ENCODE data around the gene ATP2A3.

Gene ATP2A3

DNA sequence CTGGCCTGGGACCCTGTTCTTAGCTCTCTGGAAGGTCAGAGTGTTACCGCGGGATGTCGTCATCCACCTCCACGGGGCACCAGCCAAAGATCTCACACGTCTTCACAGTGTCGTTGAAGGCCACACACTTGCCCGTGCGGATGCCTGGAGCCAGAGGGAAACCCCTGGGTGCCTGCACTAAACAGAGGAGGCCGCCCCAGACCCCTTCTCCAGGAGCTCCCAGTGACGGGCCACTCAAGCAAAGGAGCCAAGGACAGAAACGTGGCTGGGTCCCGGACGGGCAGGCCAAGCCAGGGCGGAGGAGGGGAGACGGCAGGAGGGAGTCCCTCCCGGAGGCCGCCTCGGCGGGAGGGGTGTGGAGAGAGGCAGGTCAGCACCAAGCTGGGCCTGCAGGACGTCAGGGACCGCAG lies 60.4 kb downstream of the ATP2A3 start:
- Histone ChIP-seq H3K9me3 (ENCODE audit: control insufficient read depth in 1 of 2, low read length in 2 of 2) (no peaks in the 10 kb centered on the region), H3K27ac (ENCODE audit: low read depth, low read length) (no peak overlapping the region), H3K36me3 (ENCODE audit: control insufficient read depth in 1 of 2, insufficient read depth in 2 of 2, low read length in 2 of 2) (no peaks in the 10 kb centered on the region), H3K27me3 (ENCODE audit: control insufficient read depth in 1 of 2, insufficient read depth in 2 of 2, low read length in 2 of 2) (no peaks in the 10 kb centered on the region), H3K4me3 (ENCODE audit: low read depth in 1 of 2, low read length in 2 of 2) (no peak overlapping the region), H3K4me1 (ENCODE audit: control insufficient read depth in 1 of 2, insufficient read depth in 2 of 2, low read length in 2 of 2) (no peaks in the 10 kb centered on the region), H3K9ac (ENCODE audit: low read depth in 1 of 2, low read length in 2 of 2) (no peak overlapping the region)

GRCh38 chr17:3903051-3903825 lies 61.0 kb downstream of the ATP2A3 start:
- H3K9ac ChIP-seq (ENCODE audit: low read depth in 1 of 2, low read length in 2 of 2): no peak overlapping the region
- H3K27me3 ChIP-seq (ENCODE audit: control insufficient read depth in 1 of 2, insufficient read depth in 2 of 2, low read length in 2 of 2): no peaks in the 10 kb centered on the region
- H3K4me3 ChIP-seq (ENCODE audit: low read depth in 1 of 2, low read length in 2 of 2): no peak overlapping the region
- no peaks in the 10 kb centered on the region for H3K36me3 ChIP-seq (ENCODE audit: control insufficient read depth in 1 of 2, insufficient read depth in 2 of 2, low read length in 2 of 2)
- no peaks in the 10 kb centered on the region for H3K9me3 ChIP-seq (ENCODE audit: control insufficient read depth in 1 of 2, low read length in 2 of 2)
- H3K27ac ChIP-seq (ENCODE audit: low read depth, low read length): no peak overlapping the region
- no peaks in the 10 kb centered on the region for H3K4me1 ChIP-seq (ENCODE audit: control insufficient read depth in 1 of 2, insufficient read depth in 2 of 2, low read length in 2 of 2)

- Histone ChIP-seq H3K27me3 (ENCODE audit: control insufficient read depth in 1 of 2, insufficient read depth in 2 of 2, low read length in 2 of 2) (no peaks in the 10 kb centered on the region), H3K9me3 (ENCODE audit: control insufficient read depth in 1 of 2, low read length in 2 of 2) (no peaks in the 10 kb centered on the region), H3K9ac (ENCODE audit: low read depth in 1 of 2, low read length in 2 of 2) (no peak overlapping the region), H3K36me3 (ENCODE audit: control insufficient read depth in 1 of 2, insufficient read depth in 2 of 2, low read length in 2 of 2) (no peaks in the 10 kb centered on the region), H3K27ac (ENCODE audit: low read depth, low read length) (no peak overlapping the region), H3K4me1 (ENCODE audit: control insufficient read depth in 1 of 2, insufficient read depth in 2 of 2, low read length in 2 of 2) (no peaks in the 10 kb centered on the region), H3K4me3 (ENCODE audit: low read depth in 1 of 2, low read length in 2 of 2) (no peak overlapping the region)
Observed at GRCh38 chr17:3900646-3901045, 63.6 kb downstream of the ATP2A3 start.

DNA sequence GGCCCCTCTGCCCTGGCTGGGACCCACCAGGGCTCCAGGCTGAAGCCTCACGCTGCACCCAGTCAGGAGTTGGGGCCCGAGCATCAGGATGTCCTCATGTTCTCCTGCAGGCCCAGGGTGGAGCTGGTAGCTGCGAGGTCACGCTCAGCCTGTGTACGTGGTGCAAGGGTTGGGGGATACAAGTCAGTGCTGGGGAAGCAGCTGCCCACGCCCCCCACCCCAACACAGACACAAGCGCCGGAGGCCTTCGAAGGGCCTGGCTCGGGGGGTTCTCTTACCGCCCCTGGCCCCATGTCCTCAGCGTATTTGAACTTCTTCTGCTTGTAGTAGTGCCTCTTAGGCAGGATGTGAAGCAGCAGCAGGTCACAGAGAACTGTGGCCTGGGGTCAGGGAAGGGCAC lies 66.5 kb downstream of the ATP2A3 start:
- H3K9ac ChIP-seq (ENCODE audit: low read depth in 1 of 2, low read length in 2 of 2): no peak overlapping the region
- H3K9me3 ChIP-seq (ENCODE audit: control insufficient read depth in 1 of 2, low read length in 2 of 2): no peaks in the 10 kb centered on the region
- no peak overlapping the region for H3K4me3 ChIP-seq (ENCODE audit: low read depth in 1 of 2, low read length in 2 of 2)
- H3K27me3 ChIP-seq (ENCODE audit: control insufficient read depth in 1 of 2, insufficient read depth in 2 of 2, low read length in 2 of 2): no peaks in the 10 kb centered on the region
- H3K27ac ChIP-seq (ENCODE audit: low read depth, low read length): no peak overlapping the region
- H3K36me3 ChIP-seq (ENCODE audit: control insufficient read depth in 1 of 2, insufficient read depth in 2 of 2, low read length in 2 of 2): no peaks in the 10 kb centered on the region
- H3K4me1 ChIP-seq (ENCODE audit: control insufficient read depth in 1 of 2, insufficient read depth in 2 of 2, low read length in 2 of 2): peaks cover 20 to 24% of the 10 kb centered on the region in 2 donors

GRCh38 chr17:3896968-3897235 lies 67.3 kb downstream of the ATP2A3 start:
- H3K4me3 ChIP-seq (ENCODE audit: low read depth in 1 of 2, low read length in 2 of 2): no peak overlapping the region
- H3K9ac ChIP-seq (ENCODE audit: low read depth in 1 of 2, low read length in 2 of 2): no peak overlapping the region
- no peak overlapping the region for H3K27ac ChIP-seq (ENCODE audit: low read depth, low read length)
- no peaks in the 10 kb centered on the region for H3K9me3 ChIP-seq (ENCODE audit: control insufficient read depth in 1 of 2, low read length in 2 of 2)
- H3K4me1 ChIP-seq (ENCODE audit: control insufficient read depth in 1 of 2, insufficient read depth in 2 of 2, low read length in 2 of 2): peaks cover 23 to 26% of the 10 kb centered on the region in 2 donors
- no peaks in the 10 kb centered on the region for H3K27me3 ChIP-seq (ENCODE audit: control insufficient read depth in 1 of 2, insufficient read depth in 2 of 2, low read length in 2 of 2)
- no peaks in the 10 kb centered on the region for H3K36me3 ChIP-seq (ENCODE audit: control insufficient read depth in 1 of 2, insufficient read depth in 2 of 2, low read length in 2 of 2)

GRCh38 chr17:3896108-3896967 lies 67.9 kb downstream of the ATP2A3 start:
- Histone ChIP-seq H3K9me3 (ENCODE audit: control insufficient read depth in 1 of 2, low read length in 2 of 2) (no peaks in the 10 kb centered on the region), H3K4me3 (ENCODE audit: low read depth in 1 of 2, low read length in 2 of 2) (no peak overlapping the region), H3K36me3 (ENCODE audit: control insufficient read depth in 1 of 2, insufficient read depth in 2 of 2, low read length in 2 of 2) (no peaks in the 10 kb centered on the region), H3K9ac (ENCODE audit: low read depth in 1 of 2, low read length in 2 of 2) (no peak overlapping the region), H3K27ac (ENCODE audit: low read depth, low read length) (no peak overlapping the region), H3K4me1 (ENCODE audit: control insufficient read depth in 1 of 2, insufficient read depth in 2 of 2, low read length in 2 of 2) (peaks cover 28 to 32% of the 10 kb centered on the region in 2 donors), H3K27me3 (ENCODE audit: control insufficient read depth in 1 of 2, insufficient read depth in 2 of 2, low read length in 2 of 2) (no peaks in the 10 kb centered on the region)

GRCh38 chr17:3895354-3895753 lies 68.9 kb downstream of the ATP2A3 start:
- Histone ChIP-seq H3K9ac (ENCODE audit: low read depth in 1 of 2, low read length in 2 of 2) (peak overlapping the region; percentile 20 to 30), H3K9me3 (ENCODE audit: control insufficient read depth in 1 of 2, low read length in 2 of 2) (no peaks in the 10 kb centered on the region), H3K27me3 (ENCODE audit: control insufficient read depth in 1 of 2, insufficient read depth in 2 of 2, low read length in 2 of 2) (no peaks in the 10 kb centered on the region), H3K27ac (ENCODE audit: low read depth, low read length) (peak overlapping the region; percentile 64), H3K4me3 (ENCODE audit: low read depth in 1 of 2, low read length in 2 of 2) (no peak overlapping the region), H3K4me1 (ENCODE audit: control insufficient read depth in 1 of 2, insufficient read depth in 2 of 2, low read length in 2 of 2) (peaks cover 32 to 37% of the 10 kb centered on the region in 2 donors), H3K36me3 (ENCODE audit: control insufficient read depth in 1 of 2, insufficient read depth in 2 of 2, low read length in 2 of 2) (no peaks in the 10 kb centered on the region)

DNA sequence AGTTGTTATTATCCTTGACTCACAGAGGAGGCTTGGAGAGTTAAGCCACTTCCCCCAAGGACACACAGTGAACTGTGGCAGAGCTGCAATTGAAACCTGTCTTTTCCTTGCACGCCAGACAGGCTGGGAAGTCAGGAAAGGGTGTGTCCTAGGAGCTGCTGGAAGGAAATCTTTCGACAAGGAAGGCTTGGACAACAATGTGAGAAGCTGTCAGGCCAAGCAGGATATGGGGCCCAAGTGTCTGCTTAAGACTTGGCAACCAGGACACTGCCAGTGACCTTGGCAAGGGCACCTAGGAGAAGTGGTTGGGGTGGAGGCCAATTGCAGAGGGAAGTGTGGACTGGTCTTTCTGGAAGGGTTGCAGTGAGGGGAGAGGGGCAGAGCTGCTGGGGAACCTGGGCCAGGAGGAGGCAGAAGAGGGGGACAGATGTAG lies 69.3 kb downstream of the ATP2A3 start:
- H3K4me1 ChIP-seq (ENCODE audit: control insufficient read depth in 1 of 2, insufficient read depth in 2 of 2, low read length in 2 of 2): peaks cover 32 to 41% of the 10 kb centered on the region in 2 donors
- no peaks in the 10 kb centered on the region for H3K27me3 ChIP-seq (ENCODE audit: control insufficient read depth in 1 of 2, insufficient read depth in 2 of 2, low read length in 2 of 2)
- H3K36me3 ChIP-seq (ENCODE audit: control insufficient read depth in 1 of 2, insufficient read depth in 2 of 2, low read length in 2 of 2): no peaks in the 10 kb centered on the region
- H3K9ac ChIP-seq (ENCODE audit: low read depth in 1 of 2, low read length in 2 of 2): peak overlapping the region; percentile 20 to 30
- H3K4me3 ChIP-seq (ENCODE audit: low read depth in 1 of 2, low read length in 2 of 2): no peak overlapping the region
- no peaks in the 10 kb centered on the region for H3K9me3 ChIP-seq (ENCODE audit: control insufficient read depth in 1 of 2, low read length in 2 of 2)
- H3K27ac ChIP-seq (ENCODE audit: low read depth, low read length): peak overlapping the region; percentile 64

DNA sequence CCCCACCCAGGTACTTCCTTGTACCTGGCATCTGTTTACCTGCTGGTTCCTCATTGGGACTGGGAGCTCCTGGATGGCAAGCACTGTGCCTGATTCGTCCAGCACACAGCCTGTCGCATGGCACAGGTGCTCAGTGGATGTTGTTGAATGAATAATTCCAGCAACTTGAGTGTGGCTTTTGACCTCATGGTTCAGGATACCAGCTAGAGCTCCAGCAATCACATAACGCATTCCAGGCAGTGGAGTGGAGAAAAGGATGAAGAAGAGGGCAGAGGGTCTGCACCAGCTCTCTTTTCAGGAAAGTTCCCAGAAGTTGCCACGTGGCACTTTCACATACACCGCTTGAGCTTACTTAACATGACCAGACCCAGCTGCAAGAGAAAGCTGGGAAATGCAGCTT lies 70.0 kb downstream of the ATP2A3 start:
- Histone ChIP-seq H3K27me3 (ENCODE audit: control insufficient read depth in 1 of 2, insufficient read depth in 2 of 2, low read length in 2 of 2) (no peaks in the 10 kb centered on the region), H3K4me3 (ENCODE audit: low read depth in 1 of 2, low read length in 2 of 2) (peak overlapping the region in 1 of 2 donors; percentile 70), H3K9ac (ENCODE audit: low read depth in 1 of 2, low read length in 2 of 2) (no peak overlapping the region), H3K4me1 (ENCODE audit: control insufficient read depth in 1 of 2, insufficient read depth in 2 of 2, low read length in 2 of 2) (peaks cover 32 to 46% of the 10 kb centered on the region in 2 donors), H3K9me3 (ENCODE audit: control insufficient read depth in 1 of 2, low read length in 2 of 2) (no peaks in the 10 kb centered on the region), H3K27ac (ENCODE audit: low read depth, low read length) (no peak overlapping the region), H3K36me3 (ENCODE audit: control insufficient read depth in 1 of 2, insufficient read depth in 2 of 2, low read length in 2 of 2) (no peaks in the 10 kb centered on the region)

GRCh38 chr17:3893720-3894116 lies 70.5 kb downstream of the ATP2A3 start:
- Histone ChIP-seq H3K36me3 (ENCODE audit: control insufficient read depth in 1 of 2, insufficient read depth in 2 of 2, low read length in 2 of 2) (no peaks in the 10 kb centered on the region), H3K9me3 (ENCODE audit: control insufficient read depth in 1 of 2, low read length in 2 of 2) (no peaks in the 10 kb centered on the region), H3K27me3 (ENCODE audit: control insufficient read depth in 1 of 2, insufficient read depth in 2 of 2, low read length in 2 of 2) (no peaks in the 10 kb centered on the region), H3K27ac (ENCODE audit: low read depth, low read length) (peak overlapping the region; percentile 65), H3K4me1 (ENCODE audit: control insufficient read depth in 1 of 2, insufficient read depth in 2 of 2, low read length in 2 of 2) (peaks cover 32 to 51% of the 10 kb centered on the region in 2 donors), H3K4me3 (ENCODE audit: low read depth in 1 of 2, low read length in 2 of 2) (peak overlapping the region; percentile 62 to 70), H3K9ac (ENCODE audit: low read depth in 1 of 2, low read length in 2 of 2) (peak overlapping the region; percentile 50 to 82)

Data from duodenal mucosa (tissue), 2 donors.